ENCODE measurements around the gene C6orf163. TPM values are rescaled to one million over a fixed set of nuclear protein-coding genes. Genes with fewer than 3 reads are reported as not detected.
"Not testable (repeated sequence)": the region's sequence is repeated elsewhere in the genome, so short reads cannot be mapped to it uniquely, and the experiment has no call there.

C6orf163 gene
- total and polyA plus RNA-seq, 2 of the 13 experiments (the other 11 are each of a cell fraction or from before 2014, with no cell fraction given): 0.62 to 1.8 TPM

GRCh38 chr6:87344731-87345130, at the start of gene C6orf163 (continued):
- TF ChIP-seq ZNF780A (CRISPR knock-in tag; IDR thresholded peaks at IDR 0.05) (no peak), ZBTB7B (CRISPR knock-in tag; IDR thresholded peaks at IDR 0.05) (no peak), ZBTB21 (CRISPR knock-in tag; IDR thresholded peaks at IDR 0.05) (no peak), ZNF7 (CRISPR knock-in tag; IDR thresholded peaks at IDR 0.05) (no peak), SETDB1 (CRISPR knock-in tag; IDR thresholded peaks at IDR 0.05; ENCODE audit: borderline replicate concordance) (no peak), HNRNPUL1 (IDR thresholded peaks at IDR 0.05; ENCODE audit: low read depth, low read length) (no peak), ZNF777 (CRISPR knock-in tag; IDR thresholded peaks at IDR 0.05) (no peak)

DNA sequence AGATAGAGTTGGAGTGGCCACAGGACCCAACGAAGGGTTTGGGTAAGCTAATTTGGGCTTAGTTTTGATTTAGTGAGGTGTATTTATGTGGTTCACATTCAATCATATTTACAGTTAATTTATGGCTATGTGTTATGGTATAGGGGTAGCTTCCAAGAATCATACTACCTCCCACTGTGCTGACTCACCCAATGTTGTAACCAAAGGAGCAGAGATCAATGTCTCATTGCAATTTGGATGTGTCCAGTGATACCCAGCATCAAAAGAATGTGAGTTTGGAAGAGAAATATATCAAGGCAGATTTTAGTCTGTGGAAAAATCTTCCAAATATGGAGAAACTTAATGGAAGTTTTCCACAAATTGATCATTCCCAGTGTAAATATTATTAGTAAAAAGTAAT, 47.5 kb upstream of the C6orf163 start:
- Histone ChIP-seq H3K4me1 (ENCODE audit: insufficient read depth, low read length) (no peaks in the 10 kb centered on the region), H3K4me2 (ENCODE audit: low read depth, low read length) (no peak overlapping the region), H3K27ac (ENCODE audit: extremely low read length, insufficient read depth, low read length) (no peak overlapping the region), H3K79me2 (ENCODE audit: insufficient read depth, low read length) (no peaks in the 10 kb centered on the region), H4K20me1 (ENCODE audit: insufficient read depth, low read length) (no peaks in the 10 kb centered on the region), H3K27me3 (ENCODE audit: control insufficient read depth in 1 of 2, insufficient read depth in 2 of 2, low read length in 2 of 2) (no peaks in the 10 kb centered on the region; a peak in 1 of 5 replicates), H2AFZ (ENCODE audit: low read length) (no peak overlapping the region), H3K36me3 (replicated peaks in 1 of 2; ENCODE audit: control insufficient read depth in 1 of 2, insufficient read depth in 2 of 2, low read length in 2 of 2) (no peaks in the 10 kb centered on the region), H3K9ac (ENCODE audit: insufficient read depth, low read depth, low read length) (no peak overlapping the region), H3K4me3 (replicated peaks in 1 of 3; ENCODE audit: insufficient read depth in 1 of 3, low read depth in 2 of 3, low read length in 3 of 3) (no peak overlapping the region), H3K9me3 (ENCODE audit: low read length) (no peaks in the 10 kb centered on the region)
- TF ChIP-seq FOSL2 (CRISPR knock-in tag; IDR thresholded peaks at IDR 0.05) (peak; percentile 54; the same call in 1 of the 2 replicates), HOXA5 (CRISPR knock-in tag; IDR thresholded peaks at IDR 0.05) (no peak)
- FAIRE-seq (no peak), ATAC-seq (no peak; the same call in 2 of the 3 replicates), DNase-seq (ENCODE audit: low spot score) (no peak)
- no TSS peak for BruUV-seq (replicated peaks)
- intact Hi-C loops (cut with micrococcal nuclease; ENCODE audit: unreplicated experiment): no loop called here
- in situ Hi-C loops (cut with HindIII; ENCODE audit: extremely low pct_ligation_motif_present, low pct_unique_long_range_greater_than_20kb): no loop called here
- CTCF ChIA-PET (ENCODE audit: low intra/inter-chr PET ratio, low total read pairs): no interaction called here
- 5% methylated on average over 1 of the region's 1 CpG for WGBS (ENCODE audit: low lambda C conversion rate)
- POLR2A ChIA-PET: no interaction called here

GRCh38 chr6:87301277-87301676, 43.3 kb upstream of the C6orf163 start:
- H3K4me1 ChIP-seq (ENCODE audit: insufficient read depth, low read length); FAIRE-seq; H4K20me1 ChIP-seq (ENCODE audit: insufficient read depth, low read length); H3K79me2 ChIP-seq (ENCODE audit: insufficient read depth, low read length); H3K4me3 ChIP-seq (replicated peaks in 1 of 3; ENCODE audit: insufficient read depth in 1 of 3, low read depth in 2 of 3, low read length in 3 of 3); in situ Hi-C loops (cut with HindIII; ENCODE audit: extremely low pct_ligation_motif_present, low pct_unique_long_range_greater_than_20kb); POLR2A ChIA-PET; CTCF ChIA-PET (ENCODE audit: low intra/inter-chr PET ratio, low total read pairs); DNase-seq (ENCODE audit: low spot score); BruUV-seq (replicated peaks); H3K27ac ChIP-seq (ENCODE audit: extremely low read length, insufficient read depth, low read length); H2AFZ ChIP-seq (ENCODE audit: low read length); intact Hi-C loops (cut with micrococcal nuclease; ENCODE audit: unreplicated experiment); H3K9ac ChIP-seq (ENCODE audit: insufficient read depth, low read depth, low read length); H3K27me3 ChIP-seq (ENCODE audit: control insufficient read depth in 1 of 2, insufficient read depth in 2 of 2, low read length in 2 of 2); H3K4me2 ChIP-seq (ENCODE audit: low read depth, low read length); ATAC-seq; H3K9me3 ChIP-seq (ENCODE audit: low read length); H3K36me3 ChIP-seq (replicated peaks in 1 of 2; ENCODE audit: control insufficient read depth in 1 of 2, insufficient read depth in 2 of 2, low read length in 2 of 2): not testable (repeated sequence)
- WGBS (ENCODE audit: low lambda C conversion rate): 39% methylated on average over 3 of the region's 9 CpGs
